ENCODE results near the gene MCF2.
"Not testable (repeated sequence)": the region's sequence is repeated elsewhere in the genome, so short reads cannot be mapped to it uniquely, and the experiment has no call there.

MCF2 gene, protein sequence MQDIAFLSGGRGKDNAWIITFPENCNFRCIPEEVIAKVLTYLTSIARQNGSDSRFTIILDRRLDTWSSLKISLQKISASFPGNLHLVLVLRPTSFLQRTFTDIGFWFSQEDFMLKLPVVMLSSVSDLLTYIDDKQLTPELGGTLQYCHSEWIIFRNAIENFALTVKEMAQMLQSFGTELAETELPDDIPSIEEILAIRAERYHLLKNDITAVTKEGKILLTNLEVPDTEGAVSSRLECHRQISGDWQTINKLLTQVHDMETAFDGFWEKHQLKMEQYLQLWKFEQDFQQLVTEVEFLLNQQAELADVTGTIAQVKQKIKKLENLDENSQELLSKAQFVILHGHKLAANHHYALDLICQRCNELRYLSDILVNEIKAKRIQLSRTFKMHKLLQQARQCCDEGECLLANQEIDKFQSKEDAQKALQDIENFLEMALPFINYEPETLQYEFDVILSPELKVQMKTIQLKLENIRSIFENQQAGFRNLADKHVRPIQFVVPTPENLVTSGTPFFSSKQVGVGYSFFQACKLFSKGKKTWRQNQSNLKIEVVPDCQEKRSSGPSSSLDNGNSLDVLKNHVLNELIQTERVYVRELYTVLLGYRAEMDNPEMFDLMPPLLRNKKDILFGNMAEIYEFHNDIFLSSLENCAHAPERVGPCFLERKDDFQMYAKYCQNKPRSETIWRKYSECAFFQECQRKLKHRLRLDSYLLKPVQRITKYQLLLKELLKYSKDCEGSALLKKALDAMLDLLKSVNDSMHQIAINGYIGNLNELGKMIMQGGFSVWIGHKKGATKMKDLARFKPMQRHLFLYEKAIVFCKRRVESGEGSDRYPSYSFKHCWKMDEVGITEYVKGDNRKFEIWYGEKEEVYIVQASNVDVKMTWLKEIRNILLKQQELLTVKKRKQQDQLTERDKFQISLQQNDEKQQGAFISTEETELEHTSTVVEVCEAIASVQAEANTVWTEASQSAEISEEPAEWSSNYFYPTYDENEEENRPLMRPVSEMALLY

DNA sequence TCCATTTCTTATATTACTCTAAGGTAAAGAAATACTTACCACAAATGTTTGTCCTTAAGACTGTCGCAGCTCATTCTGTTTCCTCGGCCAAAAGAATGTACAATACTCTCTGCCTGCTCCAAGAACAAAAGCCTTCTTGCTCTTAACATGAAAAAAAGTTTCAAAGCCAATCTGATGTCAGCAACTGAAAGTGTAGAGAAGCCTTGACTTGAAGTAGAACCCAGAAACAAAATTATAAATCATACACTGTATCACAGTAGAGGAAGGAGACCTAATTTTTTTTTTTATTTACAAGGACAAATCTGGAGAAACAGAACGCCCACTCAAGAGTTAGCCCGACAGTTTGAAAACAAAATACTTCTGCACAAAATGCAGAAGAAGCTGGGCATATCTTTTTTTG lies at the start of gene MCF2:
TSS of gene MCF2 (minus strand) at position 101 of the 400 bp plus-strand sequence. CDS start 56,423 bp downstream, outside the sequence.
- no peak for DNase-seq

GRCh38 chrX:139751053-139751452 lies 43.1 kb upstream of the MCF2 start:
- DNase-seq, result no peak

DNA sequence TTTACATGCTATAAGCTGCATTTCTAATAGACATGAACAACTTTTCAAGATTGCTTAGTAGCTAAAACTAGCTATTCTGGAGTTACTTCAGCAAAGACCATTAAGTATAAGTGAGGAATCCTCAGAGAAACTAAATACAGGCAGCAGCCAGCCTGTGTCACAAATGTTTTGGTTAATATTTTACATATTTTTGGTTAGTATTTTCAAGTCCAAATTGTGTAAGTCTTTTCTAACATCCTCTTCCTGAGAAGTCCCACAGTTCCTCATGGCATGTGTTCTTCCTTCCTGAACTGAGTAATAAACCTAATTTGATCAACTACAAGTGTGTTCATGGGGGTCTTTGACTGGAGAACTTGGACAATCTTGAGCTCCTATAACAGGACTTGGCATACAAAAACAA lies 42.4 kb upstream of the MCF2 start:
- DNase-seq, result no peak

- no peak for DNase-seq
Measured at GRCh38 chrX:139739138-139739537, 31.2 kb upstream of the MCF2 start.

DNA sequence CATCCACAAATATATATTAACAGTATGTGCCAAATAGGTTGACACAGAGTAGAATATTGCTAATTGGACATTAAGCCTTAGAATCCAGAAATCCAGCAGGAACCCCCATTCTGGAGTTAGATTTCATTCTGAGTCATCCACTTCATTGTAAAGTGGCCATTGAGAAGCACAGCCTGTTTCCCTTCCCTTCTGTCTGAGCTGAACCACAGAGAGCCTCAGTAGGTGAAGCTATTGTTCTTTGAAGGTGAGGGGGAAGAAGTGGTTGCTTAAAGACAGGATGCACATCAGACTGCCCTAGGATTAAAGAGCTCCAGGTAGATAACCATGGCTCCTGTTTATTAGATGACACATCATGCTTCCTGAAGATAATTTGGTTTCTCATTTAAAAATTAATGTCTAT lies 30.6 kb upstream of the MCF2 start:
- no peak for DNase-seq

GRCh38 chrX:139736151-139736550 lies 28.2 kb upstream of the MCF2 start:
- no peak for DNase-seq

DNA sequence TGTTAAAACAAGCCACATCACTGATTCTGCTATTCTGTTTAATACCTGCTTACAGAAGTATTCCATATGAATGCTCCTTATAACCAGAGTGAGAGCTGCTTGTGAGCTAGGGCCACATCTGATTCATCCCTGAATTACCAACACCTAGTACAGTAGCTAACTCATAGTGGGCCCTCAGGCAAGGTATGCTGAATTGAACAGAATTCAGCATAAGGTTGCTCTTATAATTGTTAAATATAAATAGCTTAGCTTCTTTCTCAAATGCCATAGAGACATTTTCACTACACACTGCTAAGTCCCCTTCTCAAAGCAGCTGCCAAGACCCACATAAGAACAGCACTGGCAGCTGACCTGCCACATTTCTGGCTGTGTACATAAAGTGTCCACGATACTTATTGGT lies 27.0 kb upstream of the MCF2 start:
- DNase-seq, result no peak

DNA sequence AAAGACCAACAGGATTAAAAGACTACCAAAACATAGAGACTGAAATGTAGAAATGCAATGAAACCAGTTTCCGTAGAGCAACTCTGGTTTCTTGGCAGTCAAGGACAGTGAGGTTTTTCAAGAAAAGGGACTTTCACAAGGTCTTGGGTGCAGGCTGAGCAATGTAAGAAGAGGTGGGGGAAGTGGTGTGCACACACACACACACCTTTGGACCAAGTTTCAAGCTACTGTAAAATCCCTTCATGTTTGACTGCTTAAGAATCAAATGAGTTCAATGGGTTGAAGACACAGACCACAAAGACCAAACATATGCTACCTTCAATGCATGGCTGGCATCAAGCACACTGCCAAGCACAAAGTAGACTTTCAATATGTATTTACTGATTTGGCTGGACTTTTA lies 17.8 kb upstream of the MCF2 start:
- no peak for DNase-seq

- DNase-seq, result no peak
Measured at GRCh38 chrX:139724626-139725025, 16.7 kb upstream of the MCF2 start.

DNA sequence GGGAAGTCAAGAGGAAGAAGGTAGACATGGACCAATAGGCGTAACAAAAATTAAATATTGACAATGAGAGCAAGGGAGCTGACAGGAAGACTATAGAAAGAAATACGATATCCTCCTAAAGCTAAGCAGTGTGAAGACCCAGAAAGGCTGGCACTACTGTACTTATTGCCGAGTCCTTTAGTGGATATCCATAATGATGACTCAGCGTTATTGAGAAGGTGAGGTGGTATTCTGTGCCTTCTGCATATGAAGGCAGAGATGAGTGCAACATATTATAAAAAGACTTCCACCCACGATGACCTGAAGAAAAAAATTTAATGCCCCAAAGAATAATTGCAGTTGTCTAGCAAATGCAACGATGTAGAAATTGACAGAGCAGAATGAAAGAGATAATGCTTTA lies 13.0 kb upstream of the MCF2 start:
- DNase-seq, result no peak

- no peak for DNase-seq
Measured at GRCh38 chrX:139720136-139720535, 12.2 kb upstream of the MCF2 start.

- no peak for DNase-seq
Measured at GRCh38 chrX:139702658-139703057, 5.3 kb downstream of the MCF2 start.

DNA sequence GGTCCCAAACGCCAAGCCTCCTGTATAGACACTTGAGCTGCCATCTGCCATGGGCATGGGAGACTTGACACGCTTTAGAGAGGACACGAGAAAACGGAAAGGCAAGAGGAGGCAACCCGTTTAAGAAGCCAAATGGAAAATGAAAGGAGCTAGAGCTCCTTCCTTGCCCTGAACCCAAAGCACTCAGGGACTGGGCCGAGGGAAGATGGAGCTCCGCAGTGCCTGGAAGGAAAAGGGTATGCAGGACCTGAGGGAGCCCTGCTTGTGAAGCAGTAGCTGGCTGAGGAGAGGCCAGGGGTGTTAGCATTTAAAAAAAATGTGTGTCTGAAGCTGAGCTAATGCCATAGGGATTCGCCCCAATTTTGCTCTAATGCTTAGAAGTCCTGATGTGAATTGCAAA lies 15.1 kb downstream of the MCF2 start:
- no peak for DNase-seq

DNA sequence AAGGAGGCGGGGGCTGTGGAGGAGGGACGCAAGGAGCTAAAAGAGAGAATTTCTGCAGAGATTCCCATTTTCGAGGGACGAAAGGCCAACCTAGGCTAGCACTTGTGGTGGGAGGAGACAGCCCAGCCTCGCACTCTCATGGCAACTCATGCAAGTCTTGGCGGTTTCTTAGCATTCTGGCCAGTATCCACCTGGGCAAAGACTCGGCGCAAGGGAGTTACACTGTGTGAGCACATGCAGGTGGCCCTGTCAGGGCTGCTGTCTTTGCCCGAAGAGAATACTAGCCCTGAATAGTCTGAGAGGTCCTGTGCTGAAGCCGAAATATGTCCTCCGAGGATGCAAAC lies 15.5 kb downstream of the MCF2 start:
- DNase-seq, result no peak

GRCh38 chrX:139691843-139692505 lies 16.0 kb downstream of the MCF2 start:
- no peak for DNase-seq

GRCh38 chrX:139691493-139691842 lies 16.5 kb downstream of the MCF2 start:
- no peak for DNase-seq

- not testable (repeated sequence) for DNase-seq
Measured at GRCh38 chrX:139685175-139685574, 22.8 kb downstream of the MCF2 start.

- no peak for DNase-seq
Measured at GRCh38 chrX:139680356-139680755, 27.6 kb downstream of the MCF2 start.

- DNase-seq, result no peak
Measured at GRCh38 chrX:139647597-139647996, 60.4 kb downstream of the MCF2 start.

DNA sequence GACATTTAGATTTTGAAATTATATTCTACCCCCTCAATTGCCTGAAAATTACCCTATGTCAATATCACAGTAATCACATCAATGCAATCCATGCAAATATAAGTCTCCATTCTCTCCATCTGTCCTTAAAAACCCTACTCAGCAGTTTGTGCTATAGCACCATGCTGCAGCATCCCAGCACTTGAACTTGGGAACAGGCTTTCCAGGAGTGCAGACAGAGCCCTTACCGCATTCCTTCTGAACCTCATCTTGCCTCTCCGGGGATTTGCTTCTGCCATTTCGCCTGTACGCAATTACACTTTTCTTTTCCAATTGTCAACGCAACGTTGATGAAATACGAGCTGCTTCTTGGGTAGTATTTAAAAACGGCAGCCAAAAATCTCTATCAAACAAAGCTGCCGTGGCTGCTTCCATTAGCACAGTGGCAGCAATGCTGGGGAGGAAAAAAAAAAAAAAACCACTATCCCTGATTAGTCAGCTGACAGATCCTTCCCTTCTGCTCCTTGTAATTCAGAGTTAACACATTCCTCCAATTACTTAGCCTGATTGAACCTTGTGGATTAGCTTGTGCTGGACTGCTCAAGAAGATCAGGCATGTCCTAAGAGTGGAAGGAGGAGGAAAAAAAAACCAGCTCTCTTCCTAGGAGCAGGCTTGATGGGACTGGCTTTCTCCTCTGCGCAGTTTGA lies 65.6 kb downstream of the MCF2 start:
- DNase-seq, result no peak

DNA sequence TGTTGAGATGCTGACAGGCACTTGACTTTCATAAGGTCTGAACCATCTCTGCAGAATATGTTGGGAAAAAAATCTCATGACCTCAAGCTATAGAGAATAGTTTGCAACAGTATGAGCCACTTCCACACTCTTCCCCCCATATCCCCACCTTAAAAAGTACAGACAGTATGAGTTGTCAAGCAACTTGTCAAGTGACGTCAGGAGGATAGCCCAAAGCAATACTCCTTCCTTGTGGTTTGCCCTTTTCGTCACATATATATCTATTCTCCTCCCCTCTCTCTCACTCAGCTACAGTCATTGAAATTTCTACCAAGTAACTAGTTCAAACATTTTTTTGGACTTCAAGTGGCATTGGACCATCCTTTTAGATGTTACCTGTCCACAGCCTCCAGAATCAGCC lies 67.7 kb downstream of the MCF2 start:
- no peak for DNase-seq

DNA sequence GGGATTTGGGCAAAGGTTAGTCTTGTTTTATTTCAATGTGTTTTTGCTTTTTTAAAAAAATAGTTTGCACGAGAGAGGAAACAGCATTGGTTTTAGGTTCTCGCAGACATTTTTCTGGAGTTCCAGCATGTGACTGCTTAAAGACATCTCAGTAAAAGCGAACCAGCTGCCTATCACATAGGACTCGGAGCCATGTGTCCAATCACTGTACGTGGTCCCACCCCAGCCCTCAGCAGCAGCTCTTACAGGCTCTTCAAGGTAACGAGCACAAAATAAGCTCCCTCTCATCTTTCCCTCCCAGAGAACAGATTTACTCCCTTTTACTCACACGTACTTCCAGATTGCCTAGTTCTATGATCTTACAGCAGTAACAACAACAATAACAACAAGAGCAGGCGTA lies 68.7 kb downstream of the MCF2 start:
- no peak for DNase-seq

- DNase-seq, result no peak
Measured at GRCh38 chrX:139600105-139600504, 107.9 kb downstream of the MCF2 start.

Measured in stimulated activated CD4-positive, alpha-beta T cell treated with anti-CD3 and anti-CD28 coated beads, Interleukin-4, amount 100 ng/mL, for 1 hour (primary cell).